IMR-90 (cell line): ENCODE data around the gene C5. TPM values are rescaled to one million over a fixed set of nuclear protein-coding genes. Genes with fewer than 3 reads are reported as not detected.

Experiments used
- ATAC-seq: fragments of 200-7000 bp; cut with Tn5 transposase; 2 replicates; pipeline ENCODE4 v1.9.1; 2020; ENCODE audit warnings: low read depth, mild to moderate bottlenecking, moderate library complexity
- BruUV-seq: library from RNA; stranded (reverse); fragments of 400-500 nt; replicated peaks from 2 replicates; lab custom pipeline; 2021; lab: Mats Ljungman, UMichigan
- CTCF ChIA-PET: fragments of 300-600 bp; formaldehyde crosslinking; extraction: SDS; loops from one replicate; lab custom pipeline; 2021; ENCODE audit warnings: antibody characterized with exemption; lab: Yijun Ruan, JAX
- POLR2A ChIA-PET: fragments of 300-600 bp; sonication (Branson Sonifier 250); formaldehyde crosslinking; loops from one replicate; lab custom pipeline; 2022; ENCODE audit warnings: antibody characterized with exemption; ENCODE audit not compliant: unreplicated experiment; lab: Charles Lee
- DNase-seq: peaks from one replicate; pipeline ENCODE4 v3.0.0; 2013
- H2AFZ ChIP-seq: replicated peaks from 2 replicates; pipeline ENCODE3; 2013; ENCODE audit warnings: low read length, mild to moderate bottlenecking; ENCODE audit not compliant: poor library complexity
- H2AK5ac ChIP-seq: 2 replicates; pipeline ENCODE4 v1.6.1; 2013; ENCODE audit warnings: low read depth, low read length, inconsistent platforms
- H2AK9ac ChIP-seq: replicated peaks from 2 replicates; pipeline ENCODE3; 2013; ENCODE audit warnings: mild to moderate bottlenecking, low read depth, low read length, moderate library complexity; ENCODE audit not compliant: poor library complexity
- H2BK120ac ChIP-seq: 2 replicates; pipeline ENCODE4 v1.6.1; 2013; ENCODE audit warnings: low read depth, low read length, inconsistent platforms
- H2BK15ac ChIP-seq: 3 replicates; pipeline ENCODE4 v1.6.1; 2013; ENCODE audit warnings: low read depth, low read length, inconsistent platforms
- H2BK20ac ChIP-seq: 2 replicates; pipeline ENCODE4 v1.6.1; 2013; ENCODE audit warnings: low read depth, mild to moderate bottlenecking, inconsistent platforms, low read length, moderate library complexity
- H2BK5ac ChIP-seq: 2 replicates; pipeline ENCODE4 v1.6.1; 2013; ENCODE audit warnings: mild to moderate bottlenecking, low read depth, low read length, inconsistent platforms; ENCODE audit not compliant: poor library complexity, severe bottlenecking
- H3K14ac ChIP-seq: replicated peaks from 2 replicates; pipeline ENCODE4 v1.6.1; 2013; ENCODE audit warnings: low read depth, low read length, inconsistent platforms
- H3K18ac ChIP-seq: 2 replicates; pipeline ENCODE4 v1.6.1; 2013; ENCODE audit warnings: low read depth, low read length, control low read depth
- H3K23ac ChIP-seq: 2 replicates; pipeline ENCODE4 v1.6.1; 2013; ENCODE audit warnings: low read depth, low read length, inconsistent platforms
- H3K27ac ChIP-seq: 2 replicates; pipeline ENCODE4 v1.5.1; 2013; ENCODE audit warnings: mild to moderate bottlenecking, control low read depth, low read length; ENCODE audit not compliant: insufficient read depth
- H3K27me3 ChIP-seq: 2 replicates; pipeline ENCODE4 v1.6.1; 2013; ENCODE audit warnings: low read length; ENCODE audit not compliant: control insufficient read depth, insufficient read depth
- H3K36me3 ChIP-seq: 2 replicates; pipeline ENCODE4 v1.6.1; 2013; ENCODE audit warnings: low read length, mixed read lengths; ENCODE audit not compliant: control insufficient read depth, insufficient read depth
- H3K4ac ChIP-seq: 2 replicates; pipeline ENCODE4 v1.6.1; 2013; ENCODE audit warnings: low read depth, low read length, inconsistent platforms
- H3K4me1 ChIP-seq: 2 replicates; pipeline ENCODE4 v1.6.1; 2013; ENCODE audit warnings: low read length, mixed read lengths; ENCODE audit not compliant: control insufficient read depth, insufficient read depth
- H3K4me2 ChIP-seq: 2 replicates; pipeline ENCODE4 v1.6.1; 2013; ENCODE audit warnings: low read depth, mild to moderate bottlenecking, control low read depth, low read length, moderate library complexity
- H3K4me3 ChIP-seq: 2 replicates; pipeline ENCODE4 v1.5.1; 2013; ENCODE audit warnings: low read depth, mild to moderate bottlenecking, control low read depth, low read length, moderate library complexity; ENCODE audit not compliant: insufficient read depth
- H3K56ac ChIP-seq: 2 replicates; pipeline ENCODE4 v1.6.1; 2013; ENCODE audit warnings: low read length, inconsistent platforms; ENCODE audit not compliant: insufficient read depth; ENCODE audit errors: extremely low read depth
- H3K79me1 ChIP-seq, 2 experiments: 2 replicates each; pipeline ENCODE4 v1.6.1; 2013; ENCODE audit warnings: low read length in 2 of 2, inconsistent platforms in 1 of 2, low read depth in 1 of 2
- H3K9ac ChIP-seq: 2 replicates; pipeline ENCODE4 v1.6.1; 2013; ENCODE audit warnings: low read depth, low read length, control low read depth
- H3K9me1 ChIP-seq: 2 replicates; pipeline ENCODE4 v1.6.1; 2013; ENCODE audit warnings: low read length, inconsistent platforms; ENCODE audit not compliant: insufficient read depth
- H3K9me3 ChIP-seq: 2 replicates; pipeline ENCODE4 v1.6.1; 2013; ENCODE audit warnings: low read length; ENCODE audit not compliant: control insufficient read depth, insufficient read depth
- H4K20me1 ChIP-seq: 2 replicates; pipeline ENCODE4 v1.6.1; 2013; ENCODE audit warnings: low read length, inconsistent platforms; ENCODE audit not compliant: insufficient read depth
- H4K5ac ChIP-seq: 2 replicates; pipeline ENCODE4 v1.6.1; 2013; ENCODE audit warnings: mild to moderate bottlenecking, low read depth, low read length, control low read depth
- H4K8ac ChIP-seq, 2 experiments: 2 replicates each; pipeline ENCODE4 v1.6.1; 2013; ENCODE audit warnings: low read depth in 2 of 2, low read length in 2 of 2, control low read depth in 1 of 2, inconsistent platforms in 1 of 2
- H4K91ac ChIP-seq: 2 replicates; pipeline ENCODE4 v1.6.1; 2013; ENCODE audit warnings: low read depth, low read length, inconsistent platforms; ENCODE audit not compliant: insufficient read depth
- BHLHE40 ChIP-seq: fragments of 150-350 bp; IDR thresholded peaks from 2 replicates; pipeline ENCODE4 v1.6.1; 2016; ENCODE audit warnings: mild to moderate bottlenecking, low read depth, low read length
- FOS ChIP-seq: fragments of 150-350 bp; IDR thresholded peaks from 2 replicates; pipeline ENCODE4 v1.6.1; 2016; ENCODE audit warnings: low read depth, low read length
- MAZ ChIP-seq: IDR thresholded peaks from 2 replicates; pipeline ENCODE4 v1.6.1; 2012; ENCODE audit warnings: low read depth, mild to moderate bottlenecking, low read length, improper control_type of control experiment, moderate library complexity, borderline replicate concordance
- MXI1 ChIP-seq: IDR thresholded peaks from 2 replicates; pipeline ENCODE4 v1.6.1; 2012; ENCODE audit warnings: low read depth, mild to moderate bottlenecking, low read length, moderate library complexity, borderline replicate concordance
- NFE2L2 ChIP-seq: fragments of 150-350 bp; IDR thresholded peaks from 2 replicates; pipeline ENCODE4 v1.6.1; 2016; ENCODE audit warnings: low read depth, mild to moderate bottlenecking, low read length
- RAD21 ChIP-seq: IDR thresholded peaks from 2 replicates; pipeline ENCODE4 v1.6.1; 2012; ENCODE audit warnings: low read length, improper control_type of control experiment
- RCOR1 ChIP-seq: IDR thresholded peaks from 2 replicates; pipeline ENCODE4 v1.6.1; 2012; ENCODE audit warnings: mild to moderate bottlenecking, low read length, improper control_type of control experiment; ENCODE audit not compliant: insufficient replicate concordance
- RFX5 ChIP-seq: IDR thresholded peaks from 2 replicates; pipeline ENCODE4 v1.8.0; 2012; ENCODE audit warnings: low read depth, mild to moderate bottlenecking, low read length, moderate library complexity
- SMC3 ChIP-seq: fragments of 150-350 bp; IDR thresholded peaks from 2 replicates; pipeline ENCODE4 v1.6.1; 2016; ENCODE audit warnings: low read depth, mild to moderate bottlenecking, antibody characterized with exemption, low read length, moderate library complexity
- dilution Hi-C: fragments of 300-500 bp; cut with HindIII; formaldehyde crosslinking; loops from one replicate; pipeline ENCODE4 v1.14.3; 2018; ENCODE audit warnings: low sequenced_read_pairs; ENCODE audit not compliant: unreplicated experiment
- in situ Hi-C: fragments of 300-500 bp; cut with MboI; formaldehyde crosslinking; loops from 3 replicates; pipeline ENCODE4 v1.14.3; 2019; ENCODE audit warnings: low sequenced_read_pairs, inconsistent platforms, mixed read lengths
- intact Hi-C: fragments of 100-400 bp; cut with micrococcal nuclease; formaldehyde crosslinking; loops from 2 replicates; pipeline ENCODE4 v1.10.0; 2022
- polyA plus RNA-seq, 3 experiments: library from polyadenylated mRNA; depleted of rRNA; stranded (reverse); fragments of >200 nt; gene quantifications; 2 replicates each; pipeline ENCODE4 v1.2.3, GENCODE V29; 2012; ENCODE audit warnings: low replicate concordance in 1 of 3
- total RNA-seq: library from RNA; depleted of rRNA; stranded (reverse); fragments of >200 nt; gene quantifications from 2 replicates; pipeline ENCODE4 v1.2.3, GENCODE V29; 2012
- TF ChIP-seq, protein P1 (sequence below): fragments of 150-350 bp; IDR thresholded peaks from 2 replicates; pipeline ENCODE4 v1.6.1; 2017; ENCODE audit warnings: mild to moderate bottlenecking, antibody characterized with exemption, low read length, low read depth

C5 gene
- total and polyA plus RNA-seq, 2 of the 4 experiments (the other 2 are of a cell fraction): 1.5 to 2.3 TPM

DNA sequence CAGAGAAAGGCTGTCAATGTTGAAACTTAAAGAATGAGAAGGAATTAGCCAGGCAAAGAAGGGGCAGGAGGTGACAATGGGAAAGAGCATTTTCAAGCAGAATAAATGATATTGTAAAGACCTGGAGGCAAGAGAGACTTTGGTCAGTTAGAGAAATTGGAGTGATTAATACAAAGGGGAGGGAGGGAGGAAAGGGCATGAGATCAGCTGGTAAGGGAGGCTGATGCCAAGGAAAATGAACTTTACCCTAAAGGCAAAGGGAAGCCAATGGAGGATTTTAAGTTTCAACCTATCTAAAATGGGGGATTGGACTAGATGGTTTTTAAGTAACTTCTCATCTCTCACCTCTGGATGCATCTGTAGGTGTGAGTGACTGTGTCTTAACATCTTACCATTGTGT is 23.3 kb downstream of the C5 start:
- Histone ChIP-seq H2BK20ac (no peak overlapping the region), H4K91ac (no peak overlapping the region), H3K4me2 (no peak overlapping the region), H3K27ac (no peak overlapping the region), H3K27me3 (no peaks in the 10 kb centered on the region), H3K9me1 (no peaks in the 10 kb centered on the region), H3K4ac (no peak overlapping the region), H3K4me3 (no peak overlapping the region), H3K18ac (no peak overlapping the region), H3K9ac (no peak overlapping the region), H2AFZ (no peak overlapping the region), H3K36me3 (no peaks in the 10 kb centered on the region), H2BK15ac (no peak overlapping the region), H2AK5ac (no peak overlapping the region), H4K20me1 (no peaks in the 10 kb centered on the region), H2BK120ac (no peak overlapping the region), H4K5ac (no peak overlapping the region), H4K8ac (no peak overlapping the region), H2BK5ac (no peak overlapping the region), H3K56ac (no peak overlapping the region), H3K9me3 (no peaks in the 10 kb centered on the region), H2AK9ac (no peak overlapping the region), H3K79me1 (no peaks in the 10 kb centered on the region), H3K23ac (no peak overlapping the region), H3K14ac (no peak overlapping the region), H3K4me1 (peaks cover 3% of the 10 kb centered on the region; the same call in 1 of the 2 replicates)
- in situ Hi-C loops: no loop called here
- CTCF ChIA-PET: interaction anchor here (0.7 kb wide), 1 partner anchor 373 kb away, joined by 3 read pairs; no protein-coding TSS in a partner anchor
- DNase-seq (no peak), ATAC-seq (no peak)
- intact Hi-C loops: no loop called here
- TF ChIP-seq RCOR1: no peak
- TF ChIP-seq NFE2L2: no peak
- no peak for TF ChIP-seq MAZ
- TF ChIP-seq, protein P1, sequence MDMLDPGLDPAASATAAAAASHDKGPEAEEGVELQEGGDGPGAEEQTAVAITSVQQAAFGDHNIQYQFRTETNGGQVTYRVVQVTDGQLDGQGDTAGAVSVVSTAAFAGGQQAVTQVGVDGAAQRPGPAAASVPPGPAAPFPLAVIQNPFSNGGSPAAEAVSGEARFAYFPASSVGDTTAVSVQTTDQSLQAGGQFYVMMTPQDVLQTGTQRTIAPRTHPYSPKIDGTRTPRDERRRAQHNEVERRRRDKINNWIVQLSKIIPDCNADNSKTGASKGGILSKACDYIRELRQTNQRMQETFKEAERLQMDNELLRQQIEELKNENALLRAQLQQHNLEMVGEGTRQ: no peak
- TF ChIP-seq MXI1: no peak
- no peak for TF ChIP-seq FOS
- no peak for TF ChIP-seq RFX5
- no peak for TF ChIP-seq SMC3
- no peak for TF ChIP-seq BHLHE40
- TF ChIP-seq RAD21: no peak
- POLR2A ChIA-PET: no interaction called here
- dilution Hi-C loops: no loop called here
- BruUV-seq: no TSS peak
